ENCODE data around the gene SLC17A7.
"Not testable (repeated sequence)": the region's sequence is repeated elsewhere in the genome, so short reads cannot be mapped to it uniquely, and the experiment has no call there.

SLC17A7 gene

DNA sequence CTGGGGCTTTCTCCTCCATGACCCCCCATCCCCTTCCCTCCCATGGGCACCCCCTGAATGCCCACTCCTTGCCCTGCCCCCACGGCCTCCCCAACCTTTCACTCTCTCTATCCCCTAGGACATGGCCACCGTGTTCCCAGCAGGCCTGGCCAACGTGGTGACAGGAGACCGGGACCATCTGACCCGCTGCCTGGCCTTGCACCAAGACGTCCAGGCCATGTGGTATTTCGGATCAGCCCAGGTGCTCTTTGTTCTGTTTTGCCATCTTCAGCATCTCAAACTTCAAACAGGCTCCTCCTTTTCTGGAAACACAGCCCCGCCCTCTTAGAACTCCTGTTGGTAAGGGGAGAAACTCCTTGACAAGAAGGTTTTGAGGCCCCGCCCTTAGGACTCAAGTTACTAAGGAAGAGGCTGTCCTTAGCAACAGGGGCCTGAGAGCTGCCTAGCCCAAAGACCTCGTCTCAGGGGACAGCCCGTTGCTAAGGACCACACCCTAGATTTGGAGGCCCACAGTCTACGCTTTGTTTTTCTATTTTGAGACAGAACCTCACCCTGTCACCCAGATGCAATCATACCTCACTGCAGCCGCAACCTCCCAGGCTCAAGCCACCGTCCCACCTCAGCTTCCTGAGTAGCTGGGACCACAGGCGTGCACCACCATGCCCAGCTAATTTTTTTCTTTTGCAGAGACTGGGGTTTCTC, 27.6 kb upstream of the SLC17A7 start:
- 81% methylated on average over 15 of the region's 15 CpGs for WGBS
- H3K4me3 ChIP-seq (ENCODE audit: low read length) = no peak overlapping the region
- H3K27me3 ChIP-seq (ENCODE audit: insufficient read depth, low read length) = no peaks in the 10 kb centered on the region
- H3K27ac ChIP-seq (ENCODE audit: low read depth, low read length) = no peak overlapping the region
- H3K9me3 ChIP-seq (ENCODE audit: insufficient read depth, low read depth, low read length) = no peaks in the 10 kb centered on the region
- peaks cover 18% of the 10 kb centered on the region for H3K36me3 ChIP-seq (ENCODE audit: insufficient read depth, low read length)
- no peak overlapping the region for H3K9ac ChIP-seq (ENCODE audit: low read depth, low read length)
- no peaks in the 10 kb centered on the region for H3K4me1 ChIP-seq (ENCODE audit: insufficient read depth, low read length)

DNA sequence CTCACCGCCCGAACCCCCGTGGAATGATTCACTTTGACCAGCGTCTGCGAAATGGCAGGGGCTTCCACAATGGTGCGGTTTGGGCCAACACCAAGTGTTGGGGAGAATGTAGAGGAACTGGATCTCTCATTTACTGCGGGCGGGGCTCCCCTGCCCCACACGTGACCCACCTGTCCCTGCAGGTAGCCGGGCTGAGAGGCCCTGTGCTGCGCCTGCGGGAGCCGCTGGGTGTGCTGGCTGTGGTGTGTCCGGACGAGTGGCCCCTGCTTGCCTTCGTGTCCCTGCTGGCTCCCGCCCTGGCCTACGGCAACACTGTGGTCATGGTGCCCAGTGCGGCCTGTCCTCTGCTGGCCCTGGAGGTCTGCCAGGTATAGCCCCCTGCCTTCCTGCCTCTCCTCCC, 26.9 kb upstream of the SLC17A7 start:
- no peaks in the 10 kb centered on the region for H3K27me3 ChIP-seq (ENCODE audit: insufficient read depth, low read length)
- H3K36me3 ChIP-seq (ENCODE audit: insufficient read depth, low read length) = peaks cover 20% of the 10 kb centered on the region
- H3K9me3 ChIP-seq (ENCODE audit: insufficient read depth, low read depth, low read length) = no peaks in the 10 kb centered on the region
- no peaks in the 10 kb centered on the region for H3K4me1 ChIP-seq (ENCODE audit: insufficient read depth, low read length)
- WGBS = 91% methylated on average over 19 of the region's 19 CpGs
- no peak overlapping the region for H3K4me3 ChIP-seq (ENCODE audit: low read length)
- H3K9ac ChIP-seq (ENCODE audit: low read depth, low read length) = no peak overlapping the region
- no peak overlapping the region for H3K27ac ChIP-seq (ENCODE audit: low read depth, low read length)

DNA sequence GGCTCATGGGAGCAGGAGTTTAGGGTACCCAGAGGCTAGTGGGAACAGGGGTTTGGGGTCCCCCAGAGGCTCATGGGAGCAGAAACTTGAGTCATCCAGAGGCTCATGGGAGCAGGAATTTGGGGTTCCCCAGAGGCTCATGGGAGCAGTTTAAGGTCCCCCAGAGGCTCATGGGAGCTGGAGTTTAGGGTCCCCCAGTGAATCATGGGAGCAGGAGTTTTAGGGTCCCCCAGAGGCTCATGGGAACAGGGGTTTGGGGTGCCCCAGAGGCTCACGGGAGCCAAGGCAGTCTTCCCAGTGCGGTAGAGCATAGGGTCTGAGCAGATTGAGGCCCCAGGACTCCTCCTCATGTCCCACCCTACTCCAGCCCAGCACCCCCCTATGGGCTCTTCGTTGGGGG, 24.0 kb upstream of the SLC17A7 start:
- Histone ChIP-seq H3K4me1 (ENCODE audit: insufficient read depth, low read length) (no peaks in the 10 kb centered on the region), H3K36me3 (ENCODE audit: insufficient read depth, low read length) (peaks cover 21% of the 10 kb centered on the region), H3K9ac (ENCODE audit: low read depth, low read length) (no peak overlapping the region), H3K27me3 (ENCODE audit: insufficient read depth, low read length) (no peaks in the 10 kb centered on the region), H3K27ac (ENCODE audit: low read depth, low read length) (no peak overlapping the region), H3K9me3 (ENCODE audit: insufficient read depth, low read depth, low read length) (no peaks in the 10 kb centered on the region), H3K4me3 (ENCODE audit: low read length) (no peak overlapping the region)
- 96% methylated on average over 3 of the region's 3 CpGs for WGBS

DNA sequence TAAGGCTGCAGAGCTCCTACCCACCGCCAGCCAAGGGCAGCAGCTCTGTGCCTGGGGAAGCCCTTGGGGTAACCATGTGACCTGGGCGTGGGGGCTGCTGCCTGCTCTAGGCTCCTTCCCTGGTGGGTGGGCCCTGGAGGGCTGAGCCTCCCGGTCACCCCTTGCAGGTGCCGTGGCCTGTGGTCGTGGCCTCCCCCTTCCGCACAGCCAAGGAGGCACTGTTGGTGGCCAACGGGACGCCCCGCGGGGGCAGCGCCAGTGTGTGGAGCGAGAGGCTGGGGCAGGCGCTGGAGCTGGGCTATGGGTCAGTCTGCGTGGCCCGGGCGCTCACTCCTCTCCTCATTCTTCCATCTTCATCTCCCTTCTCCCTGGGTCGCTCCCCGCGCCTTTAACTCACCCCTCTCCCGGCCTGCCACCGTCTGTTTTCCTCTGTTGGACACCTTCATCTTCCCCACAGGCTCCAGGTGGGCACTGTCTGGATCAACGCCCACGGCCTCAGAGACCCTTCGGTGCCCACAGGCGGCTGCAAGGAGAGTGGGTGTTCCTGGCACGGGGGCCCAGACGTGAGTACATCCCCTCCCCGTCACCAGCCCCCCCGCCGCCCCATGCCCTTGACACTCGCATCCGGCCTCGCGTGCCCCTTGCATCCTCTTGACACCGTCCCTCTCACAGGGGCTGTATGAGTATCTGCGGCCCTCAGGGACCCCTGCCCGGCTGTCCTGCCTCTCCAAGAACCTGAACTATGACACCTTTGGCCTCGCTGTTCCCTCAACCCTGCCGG, 22.8 kb upstream of the SLC17A7 start:
- no peak overlapping the region for H3K9ac ChIP-seq (ENCODE audit: low read depth, low read length)
- WGBS = 94% methylated on average over 39 of the region's 39 CpGs
- H3K4me3 ChIP-seq (ENCODE audit: low read length) = no peak overlapping the region
- H3K27me3 ChIP-seq (ENCODE audit: insufficient read depth, low read length) = no peaks in the 10 kb centered on the region
- peaks cover 24% of the 10 kb centered on the region for H3K36me3 ChIP-seq (ENCODE audit: insufficient read depth, low read length)
- no peak overlapping the region for H3K27ac ChIP-seq (ENCODE audit: low read depth, low read length)
- H3K4me1 ChIP-seq (ENCODE audit: insufficient read depth, low read length) = no peaks in the 10 kb centered on the region
- no peaks in the 10 kb centered on the region for H3K9me3 ChIP-seq (ENCODE audit: insufficient read depth, low read depth, low read length)

DNA sequence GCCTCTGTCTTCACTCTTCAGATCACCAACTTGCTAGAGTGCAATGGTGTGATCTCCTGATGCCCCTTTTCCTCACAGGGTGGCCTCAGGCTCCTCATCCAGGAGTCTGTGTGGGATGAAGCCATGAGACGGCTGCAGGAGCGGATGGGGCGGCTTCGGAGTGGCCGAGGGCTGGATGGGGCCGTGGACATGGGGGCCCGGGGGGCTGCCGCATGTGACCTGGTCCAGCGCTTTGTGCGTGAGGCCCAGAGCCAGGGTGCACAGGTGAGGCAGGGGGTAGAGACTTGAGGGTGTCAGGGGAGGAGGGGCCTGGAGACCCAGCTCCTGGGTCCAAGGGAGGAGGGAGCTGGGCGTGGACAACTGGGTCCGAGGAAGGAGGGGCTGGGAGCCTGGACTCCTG, 21.2 kb upstream of the SLC17A7 start:
- no peaks in the 10 kb centered on the region for H3K27me3 ChIP-seq (ENCODE audit: insufficient read depth, low read length)
- no peak overlapping the region for H3K27ac ChIP-seq (ENCODE audit: low read depth, low read length)
- no peak overlapping the region for H3K9ac ChIP-seq (ENCODE audit: low read depth, low read length)
- no peaks in the 10 kb centered on the region for H3K4me1 ChIP-seq (ENCODE audit: insufficient read depth, low read length)
- peaks cover 26% of the 10 kb centered on the region for H3K36me3 ChIP-seq (ENCODE audit: insufficient read depth, low read length)
- no peak overlapping the region for H3K4me3 ChIP-seq (ENCODE audit: low read length)
- 88% methylated on average over 12 of the region's 12 CpGs for WGBS
- no peaks in the 10 kb centered on the region for H3K9me3 ChIP-seq (ENCODE audit: insufficient read depth, low read depth, low read length)

DNA sequence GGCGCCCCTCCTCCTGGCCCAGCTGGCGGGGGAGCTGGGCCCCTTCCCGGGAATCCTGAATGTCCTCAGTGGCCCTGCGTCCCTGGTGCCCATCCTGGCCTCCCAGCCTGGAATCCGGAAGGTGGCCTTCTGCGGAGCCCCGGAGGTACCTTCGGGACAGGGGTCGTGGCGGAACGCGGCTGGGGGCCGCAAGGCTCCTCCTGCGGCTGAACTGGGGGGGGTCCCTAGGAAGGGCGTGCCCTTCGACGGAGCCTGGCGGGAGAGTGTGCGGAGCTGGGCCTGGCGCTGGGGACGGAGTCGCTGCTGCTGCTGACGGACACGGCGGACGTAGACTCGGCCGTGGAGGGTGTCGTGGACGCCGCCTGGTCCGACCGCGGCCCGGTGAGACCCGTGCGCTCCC, 20.3 kb upstream of the SLC17A7 start:
- Histone ChIP-seq H3K27ac (ENCODE audit: low read depth, low read length) (no peak overlapping the region), H3K4me3 (ENCODE audit: low read length) (no peak overlapping the region), H3K9me3 (ENCODE audit: insufficient read depth, low read depth, low read length) (no peaks in the 10 kb centered on the region), H3K4me1 (ENCODE audit: insufficient read depth, low read length) (no peaks in the 10 kb centered on the region), H3K27me3 (ENCODE audit: insufficient read depth, low read length) (no peaks in the 10 kb centered on the region), H3K9ac (ENCODE audit: low read depth, low read length) (no peak overlapping the region), H3K36me3 (ENCODE audit: insufficient read depth, low read length) (peaks cover 22% of the 10 kb centered on the region)
- WGBS = 96% methylated on average over 37 of the region's 37 CpGs

DNA sequence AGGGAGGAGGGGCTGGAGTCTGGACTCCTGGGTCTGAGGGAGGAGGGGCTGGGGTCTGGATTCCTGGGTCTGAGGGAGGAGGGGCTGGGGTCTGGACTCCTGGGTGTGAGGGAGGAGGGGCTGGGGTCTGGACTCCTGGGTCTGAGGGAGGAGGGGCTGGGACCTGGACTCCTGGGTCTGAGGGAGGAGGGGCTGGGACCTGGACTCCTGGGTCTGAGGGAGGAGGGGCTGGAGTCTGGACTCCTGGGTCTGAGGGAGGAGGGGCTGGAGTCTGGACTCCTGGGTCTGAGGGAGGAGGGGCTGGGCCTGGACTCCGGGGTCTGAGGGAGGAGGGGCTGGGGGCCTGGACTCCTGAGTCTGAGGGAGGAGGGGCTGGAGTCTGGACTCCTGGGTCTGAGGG, 19.8 kb upstream of the SLC17A7 start:
- not testable (repeated sequence) for H3K4me1 ChIP-seq (ENCODE audit: insufficient read depth, low read length); H3K27ac ChIP-seq (ENCODE audit: low read depth, low read length); H3K27me3 ChIP-seq (ENCODE audit: insufficient read depth, low read length); H3K4me3 ChIP-seq (ENCODE audit: low read length); H3K9me3 ChIP-seq (ENCODE audit: insufficient read depth, low read depth, low read length); H3K9ac ChIP-seq (ENCODE audit: low read depth, low read length)
- H3K36me3 ChIP-seq (ENCODE audit: insufficient read depth, low read length) = peaks cover 22% of the 10 kb centered on the region
- no CpG with 5 or more reads among the region's 1 CpG for WGBS

DNA sequence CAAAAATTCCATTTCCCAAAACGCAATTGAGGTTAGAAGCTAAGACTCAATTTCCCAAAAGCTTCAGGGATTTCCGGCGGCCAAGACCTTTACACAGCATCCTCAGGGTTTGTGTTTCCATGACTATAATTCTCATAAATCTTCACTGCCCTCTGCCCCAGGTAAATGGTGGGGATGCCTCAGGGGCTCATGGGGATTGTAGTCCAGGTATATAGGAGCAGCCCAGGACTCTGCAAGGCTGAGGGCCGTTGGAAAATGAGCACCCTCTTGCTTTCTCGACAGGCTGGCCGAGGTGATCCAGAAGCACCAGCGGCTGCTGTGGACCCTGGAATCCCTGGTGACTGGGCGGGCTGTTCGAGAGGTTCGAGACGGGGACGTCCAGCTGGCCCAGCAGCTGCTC, 18.1 kb upstream of the SLC17A7 start:
- H3K27ac ChIP-seq (ENCODE audit: low read depth, low read length) = no peak overlapping the region
- H3K9me3 ChIP-seq (ENCODE audit: insufficient read depth, low read depth, low read length) = no peaks in the 10 kb centered on the region
- peaks cover 16% of the 10 kb centered on the region for H3K36me3 ChIP-seq (ENCODE audit: insufficient read depth, low read length)
- H3K4me3 ChIP-seq (ENCODE audit: low read length) = no peak overlapping the region
- H3K9ac ChIP-seq (ENCODE audit: low read depth, low read length) = no peak overlapping the region
- H3K4me1 ChIP-seq (ENCODE audit: insufficient read depth, low read length) = 0 out of 2 replicates have a peak, but pooled peaks cover under 1% of the 10 kb centered on the region
- H3K27me3 ChIP-seq (ENCODE audit: insufficient read depth, low read length) = no peaks in the 10 kb centered on the region
- WGBS = 88% methylated on average over 12 of the region's 12 CpGs

DNA sequence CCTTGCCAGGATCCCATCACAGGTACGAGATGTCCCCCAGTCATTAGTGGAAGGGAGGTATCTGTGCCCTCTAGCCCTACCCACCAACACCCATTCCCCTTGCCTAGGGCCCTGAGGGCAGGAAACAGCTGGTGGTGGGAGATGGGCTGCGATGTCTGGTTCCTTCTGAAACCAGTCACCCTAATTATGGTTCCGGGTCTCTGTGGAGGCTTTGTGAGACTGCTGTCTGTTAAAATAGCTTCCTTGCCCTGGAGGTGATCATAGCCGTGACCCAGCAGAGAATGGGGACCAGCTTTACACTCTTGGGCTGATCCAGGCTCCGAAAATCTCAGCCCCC, 17.2 kb upstream of the SLC17A7 start:
- no peaks in the 10 kb centered on the region for H3K27me3 ChIP-seq (ENCODE audit: insufficient read depth, low read length)
- peaks cover 13% of the 10 kb centered on the region for H3K36me3 ChIP-seq (ENCODE audit: insufficient read depth, low read length)
- H3K9me3 ChIP-seq (ENCODE audit: insufficient read depth, low read depth, low read length) = no peaks in the 10 kb centered on the region
- H3K4me1 ChIP-seq (ENCODE audit: insufficient read depth, low read length) = 0 out of 2 replicates have a peak, but pooled peaks cover 6% of the 10 kb centered on the region
- WGBS = 94% methylated on average over 4 of the region's 5 CpGs
- H3K27ac ChIP-seq (ENCODE audit: low read depth, low read length) = no peak overlapping the region
- no peak overlapping the region for H3K4me3 ChIP-seq (ENCODE audit: low read length)
- no peak overlapping the region for H3K9ac ChIP-seq (ENCODE audit: low read depth, low read length)

DNA sequence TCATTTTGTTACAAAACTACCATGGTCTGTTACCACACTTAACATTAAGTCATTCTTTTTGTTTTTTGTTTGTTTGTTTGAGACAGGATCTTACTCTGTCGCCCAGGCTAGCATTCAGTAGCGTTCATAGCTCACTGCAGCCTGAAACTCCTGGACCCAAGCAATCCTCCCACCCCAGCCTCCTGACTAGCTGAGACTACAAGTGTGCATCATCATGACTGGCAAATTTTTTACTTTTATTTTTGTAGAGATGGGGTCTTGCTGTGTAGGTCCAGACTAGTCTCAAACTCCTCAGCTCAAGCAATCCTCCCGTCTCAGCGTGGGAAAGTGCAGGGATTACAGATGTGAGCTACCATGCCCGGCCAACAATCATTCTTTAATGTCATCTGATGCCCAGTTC, 15.0 kb upstream of the SLC17A7 start:
- no peaks in the 10 kb centered on the region for H3K27me3 ChIP-seq (ENCODE audit: insufficient read depth, low read length)
- H3K4me1 ChIP-seq (ENCODE audit: insufficient read depth, low read length) = 0 out of 2 replicates have a peak, but pooled peaks cover 6% of the 10 kb centered on the region
- H3K4me3 ChIP-seq (ENCODE audit: low read length) = no peak overlapping the region
- WGBS = 96% methylated on average over 5 of the region's 5 CpGs
- peaks cover 13% of the 10 kb centered on the region for H3K36me3 ChIP-seq (ENCODE audit: insufficient read depth, low read length)
- H3K27ac ChIP-seq (ENCODE audit: low read depth, low read length) = no peak overlapping the region
- H3K9ac ChIP-seq (ENCODE audit: low read depth, low read length) = no peak overlapping the region
- H3K9me3 ChIP-seq (ENCODE audit: insufficient read depth, low read depth, low read length) = no peaks in the 10 kb centered on the region

DNA sequence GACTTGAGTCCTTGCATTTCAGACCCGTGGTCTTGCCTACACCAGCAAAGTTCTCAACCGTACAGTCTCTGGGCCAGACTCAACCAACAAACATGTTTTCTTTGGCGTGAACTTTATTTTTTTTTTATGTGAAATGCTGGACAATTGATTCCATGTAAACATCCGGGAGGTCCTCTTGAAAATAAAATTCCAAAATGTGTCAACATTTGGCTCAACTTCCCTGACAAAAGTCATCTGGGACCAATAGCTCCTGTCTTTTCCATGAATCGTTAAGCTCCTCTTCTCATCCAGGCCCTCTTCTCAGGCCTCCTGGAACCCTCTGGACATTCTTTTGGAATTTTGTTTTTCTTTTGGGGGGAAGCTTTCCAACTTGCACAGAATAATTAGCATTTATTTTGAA, 14.4 kb upstream of the SLC17A7 start:
- Histone ChIP-seq H3K9ac (ENCODE audit: low read depth, low read length) (no peak overlapping the region), H3K9me3 (ENCODE audit: insufficient read depth, low read depth, low read length) (no peaks in the 10 kb centered on the region), H3K36me3 (ENCODE audit: insufficient read depth, low read length) (peaks cover 12% of the 10 kb centered on the region), H3K4me3 (ENCODE audit: low read length) (no peak overlapping the region), H3K4me1 (ENCODE audit: insufficient read depth, low read length) (peaks cover 7% of the 10 kb centered on the region; the same call in 1 of the 2 replicates), H3K27ac (ENCODE audit: low read depth, low read length) (no peak overlapping the region), H3K27me3 (ENCODE audit: insufficient read depth, low read length) (no peaks in the 10 kb centered on the region)
- WGBS = 97% methylated on average over 5 of the region's 5 CpGs
